Measurements from ENCODE around the gene ECHDC3.

The ECHDC3 gene

DNA sequence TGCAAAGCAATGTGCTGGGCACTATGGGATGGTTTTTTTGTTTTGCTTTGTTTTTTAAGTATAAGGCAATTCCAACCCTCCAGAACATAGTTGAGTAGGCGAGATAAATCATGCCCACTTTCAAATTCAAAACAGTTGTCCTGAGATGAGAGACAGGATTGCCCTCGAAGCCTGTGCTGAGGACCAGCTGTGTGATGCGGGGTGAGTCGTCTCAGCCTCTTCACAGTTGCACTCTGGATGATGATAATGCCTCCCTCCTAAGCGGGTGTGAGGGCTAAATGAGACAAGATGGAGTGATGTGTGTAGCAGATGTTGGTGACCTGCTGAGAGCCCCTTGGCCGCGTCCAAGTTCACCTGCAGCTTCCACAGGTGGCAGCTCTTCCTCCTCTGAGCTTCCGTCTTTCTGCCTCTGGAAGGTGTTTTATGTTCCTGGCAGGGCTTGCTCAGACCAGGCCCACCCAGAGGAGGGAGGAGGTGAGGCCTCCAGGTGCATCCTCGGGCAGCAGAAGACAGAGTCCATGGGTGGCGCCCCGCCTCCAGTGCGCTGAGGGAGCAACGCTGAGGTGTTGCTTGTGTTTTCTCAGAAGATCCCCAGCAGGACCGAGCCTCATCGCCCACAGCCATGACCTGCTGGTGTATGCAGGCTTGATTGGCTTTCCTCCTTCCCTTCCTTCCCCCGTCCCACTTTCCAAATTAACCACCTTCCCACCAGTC lies 30.6 kb downstream of the ECHDC3 start:
- 0 out of 2 replicates have a peak, but pooled peaks cover 3% of the 10 kb centered on the region for H3K27me3 ChIP-seq (ENCODE audit: insufficient read depth, low read length)
- no peak overlapping the region for H3K4me3 ChIP-seq (ENCODE audit: low read depth, low read length, poor library complexity, severe bottlenecking)
- no peaks in the 10 kb centered on the region for H3F3A ChIP-seq (ENCODE audit: insufficient read depth, low read length)
- H3K79me2 ChIP-seq (ENCODE audit: insufficient read depth, low read length): no peaks in the 10 kb centered on the region
- H3K4me1 ChIP-seq (ENCODE audit: insufficient read depth, low read length, severe bottlenecking): no peaks in the 10 kb centered on the region
- H3K9me3 ChIP-seq (ENCODE audit: low read length): no peaks in the 10 kb centered on the region
- no peaks in the 10 kb centered on the region for H3K9me2 ChIP-seq (ENCODE audit: low read depth, low read length)
- no peaks in the 10 kb centered on the region for H4K20me1 ChIP-seq (ENCODE audit: insufficient read depth, low read length)
- no peak for TF ChIP-seq EZH2 (IDR thresholded peaks at IDR 0.05; ENCODE audit: borderline replicate concordance, low read length)
- TF ChIP-seq, protein P1, sequence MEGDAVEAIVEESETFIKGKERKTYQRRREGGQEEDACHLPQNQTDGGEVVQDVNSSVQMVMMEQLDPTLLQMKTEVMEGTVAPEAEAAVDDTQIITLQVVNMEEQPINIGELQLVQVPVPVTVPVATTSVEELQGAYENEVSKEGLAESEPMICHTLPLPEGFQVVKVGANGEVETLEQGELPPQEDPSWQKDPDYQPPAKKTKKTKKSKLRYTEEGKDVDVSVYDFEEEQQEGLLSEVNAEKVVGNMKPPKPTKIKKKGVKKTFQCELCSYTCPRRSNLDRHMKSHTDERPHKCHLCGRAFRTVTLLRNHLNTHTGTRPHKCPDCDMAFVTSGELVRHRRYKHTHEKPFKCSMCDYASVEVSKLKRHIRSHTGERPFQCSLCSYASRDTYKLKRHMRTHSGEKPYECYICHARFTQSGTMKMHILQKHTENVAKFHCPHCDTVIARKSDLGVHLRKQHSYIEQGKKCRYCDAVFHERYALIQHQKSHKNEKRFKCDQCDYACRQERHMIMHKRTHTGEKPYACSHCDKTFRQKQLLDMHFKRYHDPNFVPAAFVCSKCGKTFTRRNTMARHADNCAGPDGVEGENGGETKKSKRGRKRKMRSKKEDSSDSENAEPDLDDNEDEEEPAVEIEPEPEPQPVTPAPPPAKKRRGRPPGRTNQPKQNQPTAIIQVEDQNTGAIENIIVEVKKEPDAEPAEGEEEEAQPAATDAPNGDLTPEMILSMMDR (IDR thresholded peaks at IDR 0.05; ENCODE audit: low read length): no peak
- H3K9ac ChIP-seq (ENCODE audit: low read length): no peak overlapping the region
- no peak overlapping the region for H3K4me2 ChIP-seq (ENCODE audit: low read length)
- no peaks in the 10 kb centered on the region for H3K36me3 ChIP-seq (ENCODE audit: insufficient read depth, low read length)
- H2AFZ ChIP-seq (ENCODE audit: low read length): no peak overlapping the region
- H3K27ac ChIP-seq (ENCODE audit: low read depth, low read length, poor library complexity, severe bottlenecking): no peak overlapping the region

- Histone ChIP-seq H3K36me3 (ENCODE audit: insufficient read depth, low read length) (no peaks in the 10 kb centered on the region), H3K27ac (ENCODE audit: low read depth, low read length, poor library complexity, severe bottlenecking) (no peak overlapping the region), H3K27me3 (ENCODE audit: insufficient read depth, low read length) (no peaks in the 10 kb centered on the region), H3K79me2 (ENCODE audit: insufficient read depth, low read length) (no peaks in the 10 kb centered on the region), H3F3A (ENCODE audit: insufficient read depth, low read length) (no peaks in the 10 kb centered on the region), H3K4me3 (ENCODE audit: low read depth, low read length, poor library complexity, severe bottlenecking) (no peak overlapping the region), H2AFZ (ENCODE audit: low read length) (no peak overlapping the region), H3K4me1 (ENCODE audit: insufficient read depth, low read length, severe bottlenecking) (no peaks in the 10 kb centered on the region), H3K9ac (ENCODE audit: low read length) (no peak overlapping the region), H3K4me2 (ENCODE audit: low read length) (no peak overlapping the region), H3K9me2 (ENCODE audit: low read depth, low read length) (no peaks in the 10 kb centered on the region), H4K20me1 (ENCODE audit: insufficient read depth, low read length) (no peaks in the 10 kb centered on the region), H3K9me3 (ENCODE audit: low read length) (no peaks in the 10 kb centered on the region)
- TF ChIP-seq, protein P1 (IDR thresholded peaks at IDR 0.05; ENCODE audit: low read length): no peak
- no peak for TF ChIP-seq EZH2 (IDR thresholded peaks at IDR 0.05; ENCODE audit: borderline replicate concordance, low read length)
These were observed 31.7 kb downstream of the ECHDC3 start for GRCh38 chr10:11773761-11774441.

GRCh38 chr10:11775412-11775811 lies 33.2 kb downstream of the ECHDC3 start:
- Histone ChIP-seq H3K27me3 (ENCODE audit: insufficient read depth, low read length) (no peaks in the 10 kb centered on the region), H3K9me3 (ENCODE audit: low read length) (no peaks in the 10 kb centered on the region), H3K9ac (ENCODE audit: low read length) (no peak overlapping the region), H3K9me2 (ENCODE audit: low read depth, low read length) (no peaks in the 10 kb centered on the region), H3F3A (ENCODE audit: insufficient read depth, low read length) (no peaks in the 10 kb centered on the region), H3K36me3 (ENCODE audit: insufficient read depth, low read length) (no peaks in the 10 kb centered on the region), H3K4me3 (ENCODE audit: low read depth, low read length, poor library complexity, severe bottlenecking) (no peak overlapping the region), H2AFZ (ENCODE audit: low read length) (no peak overlapping the region), H3K79me2 (ENCODE audit: insufficient read depth, low read length) (no peaks in the 10 kb centered on the region), H4K20me1 (ENCODE audit: insufficient read depth, low read length) (no peaks in the 10 kb centered on the region), H3K27ac (ENCODE audit: low read depth, low read length, poor library complexity, severe bottlenecking) (no peak overlapping the region), H3K4me1 (ENCODE audit: insufficient read depth, low read length, severe bottlenecking) (no peaks in the 10 kb centered on the region), H3K4me2 (ENCODE audit: low read length) (no peak overlapping the region)
- TF ChIP-seq, protein P1 (IDR thresholded peaks at IDR 0.05; ENCODE audit: low read length): no peak
- TF ChIP-seq EZH2 (IDR thresholded peaks at IDR 0.05; ENCODE audit: borderline replicate concordance, low read length): no peak

Data from OCI-LY1 (cell line).